ENCODE data around the gene LGALS14. TPM values are rescaled to one million over a fixed set of nuclear protein-coding genes. Genes with fewer than 3 reads are reported as not detected.
"Not testable (repeated sequence)": the region's sequence is repeated elsewhere in the genome, so short reads cannot be mapped to it uniquely, and the experiment has no call there.

The LGALS14 gene, protein sequence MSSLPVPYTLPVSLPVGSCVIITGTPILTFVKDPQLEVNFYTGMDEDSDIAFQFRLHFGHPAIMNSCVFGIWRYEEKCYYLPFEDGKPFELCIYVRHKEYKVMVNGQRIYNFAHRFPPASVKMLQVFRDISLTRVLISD
- total RNA-seq = not detected in 2 replicates

DNA sequence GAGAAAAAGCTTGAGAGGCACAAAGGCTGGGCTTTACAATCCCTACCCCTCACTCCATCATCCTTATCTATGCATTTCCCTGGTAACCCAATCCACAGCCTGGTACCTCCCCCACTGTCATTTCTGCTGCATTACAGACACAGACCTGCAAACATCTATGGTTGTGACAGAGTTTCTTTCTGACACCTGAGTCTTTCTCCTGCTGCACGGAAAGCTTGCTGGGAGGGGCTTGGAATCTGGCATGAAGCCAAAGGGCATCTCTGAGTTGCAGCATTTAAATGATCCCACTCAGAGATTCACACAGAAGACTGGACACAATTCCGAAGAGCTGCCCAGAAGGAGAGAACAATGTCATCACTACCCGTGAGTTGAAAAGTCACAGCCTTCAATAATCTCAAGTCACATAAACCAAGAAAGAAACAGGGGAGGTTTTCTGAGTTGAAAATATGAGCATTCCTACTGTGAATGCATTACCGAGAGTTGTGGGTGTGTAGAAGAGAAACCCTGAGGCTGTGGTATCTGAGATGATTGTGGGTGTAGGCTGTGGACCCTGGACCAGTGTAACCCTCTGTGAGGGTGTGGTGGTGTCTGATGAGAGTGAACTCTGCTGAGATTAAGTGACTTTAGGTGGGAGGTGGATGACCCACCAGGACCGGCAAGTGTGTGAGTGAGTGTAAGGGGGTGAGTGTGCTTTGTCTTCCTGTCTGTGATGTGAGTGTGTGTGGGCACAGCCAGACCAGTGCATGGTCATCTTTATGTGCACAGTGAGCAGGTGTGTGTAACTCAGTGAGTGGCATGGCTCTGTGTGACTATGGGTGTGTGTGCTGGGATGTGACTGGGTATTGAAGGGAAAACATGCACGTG, at the start of gene LGALS14:
TSS of gene LGALS14 (plus strand) at position 301 of the 864 bp plus-strand sequence. CDS start at position 349, 48 bp downstream.
- no peak for DNase-seq (ENCODE audit: low read depth)
- no peak within 1 kb of the TSS for H3K4me3 ChIP-seq (ENCODE audit: low read depth, low read length)
- TF ChIP-seq, protein P1, sequence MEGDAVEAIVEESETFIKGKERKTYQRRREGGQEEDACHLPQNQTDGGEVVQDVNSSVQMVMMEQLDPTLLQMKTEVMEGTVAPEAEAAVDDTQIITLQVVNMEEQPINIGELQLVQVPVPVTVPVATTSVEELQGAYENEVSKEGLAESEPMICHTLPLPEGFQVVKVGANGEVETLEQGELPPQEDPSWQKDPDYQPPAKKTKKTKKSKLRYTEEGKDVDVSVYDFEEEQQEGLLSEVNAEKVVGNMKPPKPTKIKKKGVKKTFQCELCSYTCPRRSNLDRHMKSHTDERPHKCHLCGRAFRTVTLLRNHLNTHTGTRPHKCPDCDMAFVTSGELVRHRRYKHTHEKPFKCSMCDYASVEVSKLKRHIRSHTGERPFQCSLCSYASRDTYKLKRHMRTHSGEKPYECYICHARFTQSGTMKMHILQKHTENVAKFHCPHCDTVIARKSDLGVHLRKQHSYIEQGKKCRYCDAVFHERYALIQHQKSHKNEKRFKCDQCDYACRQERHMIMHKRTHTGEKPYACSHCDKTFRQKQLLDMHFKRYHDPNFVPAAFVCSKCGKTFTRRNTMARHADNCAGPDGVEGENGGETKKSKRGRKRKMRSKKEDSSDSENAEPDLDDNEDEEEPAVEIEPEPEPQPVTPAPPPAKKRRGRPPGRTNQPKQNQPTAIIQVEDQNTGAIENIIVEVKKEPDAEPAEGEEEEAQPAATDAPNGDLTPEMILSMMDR (IDR thresholded peaks at IDR 0.05; ENCODE audit: insufficient read depth, low read depth, low read length) = no peak

DNA sequence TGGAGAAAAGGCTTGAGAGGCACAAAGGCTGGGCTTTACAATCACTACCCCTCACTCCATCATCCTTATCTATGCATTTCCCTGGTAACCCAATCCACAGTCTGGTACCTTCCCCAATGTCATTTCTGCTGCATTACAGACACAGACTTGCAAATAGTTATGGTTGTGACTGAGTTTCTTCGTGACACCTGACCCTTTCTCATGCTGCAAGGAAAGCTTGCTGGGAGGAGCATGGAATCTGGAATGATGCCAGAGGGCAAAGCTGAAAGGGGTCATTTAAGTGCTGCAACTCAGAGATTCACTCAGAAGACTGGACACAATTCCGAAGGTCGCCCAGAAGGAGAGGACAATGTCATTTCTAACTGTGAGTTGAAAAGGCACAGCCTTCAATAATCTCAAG, 48.7 kb upstream of the LGALS14 start, which contains the start of gene LGALS16:
TSS of gene LGALS16 (plus strand) at position 301 of the 400 bp plus-strand sequence. CDS start at position 350, 49 bp downstream.
- H3K4me3 ChIP-seq (ENCODE audit: low read depth, low read length) = no peak within 1 kb of the TSS
- TF ChIP-seq, protein P1 (IDR thresholded peaks at IDR 0.05; ENCODE audit: insufficient read depth, low read depth, low read length) = no peak
- DNase-seq (ENCODE audit: low read depth) = no peak

DNA sequence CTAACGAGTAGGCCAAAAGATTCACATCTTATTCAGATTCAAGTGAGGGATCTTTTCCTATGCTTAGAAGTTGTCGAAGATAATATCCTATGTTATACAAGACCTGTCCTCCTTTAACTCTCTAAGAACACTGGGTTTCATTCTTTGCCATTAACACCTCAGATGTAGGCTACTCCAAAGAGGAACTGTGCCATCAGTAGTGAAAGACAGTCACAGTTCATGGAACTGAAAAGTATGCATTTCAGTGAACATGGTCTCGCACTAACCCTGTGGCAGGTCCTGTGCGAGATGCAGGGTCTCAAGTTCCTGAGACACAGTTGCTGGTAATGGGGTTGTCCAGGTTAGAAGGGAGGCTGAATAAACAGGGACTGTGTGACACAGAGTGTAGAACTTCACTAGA, 44.5 kb upstream of the LGALS14 start:
- DNase-seq (ENCODE audit: low read depth) = no peak
- H3K4me3 ChIP-seq (ENCODE audit: low read depth, low read length) = no peak overlapping the region
- TF ChIP-seq, protein P1 (IDR thresholded peaks at IDR 0.05; ENCODE audit: insufficient read depth, low read depth, low read length) = no peak

DNA sequence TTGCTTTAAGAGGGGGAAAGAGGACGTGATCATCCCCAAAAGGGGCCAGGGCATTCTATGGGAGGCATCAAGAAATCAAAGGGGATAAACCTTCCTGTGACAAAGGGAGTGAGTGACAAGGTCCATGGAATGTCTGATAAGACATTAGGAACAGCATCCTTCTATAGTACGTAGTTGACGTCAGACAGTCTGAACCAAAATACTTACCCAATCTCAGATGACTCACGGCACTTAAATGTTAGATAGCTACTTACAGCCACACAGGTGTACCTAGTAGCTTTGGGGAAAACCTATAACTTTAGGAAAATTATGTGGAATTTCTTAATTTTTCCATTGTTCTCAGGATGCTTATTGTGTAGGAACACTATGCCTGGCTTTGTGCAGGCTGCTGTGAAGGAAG, 43.6 kb upstream of the LGALS14 start:
- TF ChIP-seq, protein P1 (IDR thresholded peaks at IDR 0.05; ENCODE audit: insufficient read depth, low read depth, low read length) = no peak
- no peak overlapping the region for H3K4me3 ChIP-seq (ENCODE audit: low read depth, low read length)
- DNase-seq (ENCODE audit: low read depth) = no peak

DNA sequence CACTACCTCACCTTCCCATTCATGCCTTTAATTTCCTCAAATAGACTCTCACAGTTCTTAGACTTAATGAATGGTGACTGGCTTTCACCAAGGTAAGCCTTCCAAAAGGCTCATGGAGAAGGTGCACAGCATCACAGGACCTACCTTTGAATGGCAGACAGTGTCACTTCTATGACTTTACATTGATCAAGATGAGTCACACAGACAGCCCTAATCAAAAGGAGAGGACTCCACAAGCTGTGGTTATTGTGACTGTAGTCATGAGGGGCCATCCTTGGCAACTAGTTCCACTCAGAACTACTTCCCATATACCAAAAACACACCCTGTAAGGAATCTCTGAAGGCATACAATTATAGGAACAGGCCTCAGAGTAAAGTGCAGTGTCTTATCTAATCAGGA, 42.7 kb upstream of the LGALS14 start:
- no peak for DNase-seq (ENCODE audit: low read depth)
- TF ChIP-seq, protein P1 (IDR thresholded peaks at IDR 0.05; ENCODE audit: insufficient read depth, low read depth, low read length) = no peak
- no peak overlapping the region for H3K4me3 ChIP-seq (ENCODE audit: low read depth, low read length)

DNA sequence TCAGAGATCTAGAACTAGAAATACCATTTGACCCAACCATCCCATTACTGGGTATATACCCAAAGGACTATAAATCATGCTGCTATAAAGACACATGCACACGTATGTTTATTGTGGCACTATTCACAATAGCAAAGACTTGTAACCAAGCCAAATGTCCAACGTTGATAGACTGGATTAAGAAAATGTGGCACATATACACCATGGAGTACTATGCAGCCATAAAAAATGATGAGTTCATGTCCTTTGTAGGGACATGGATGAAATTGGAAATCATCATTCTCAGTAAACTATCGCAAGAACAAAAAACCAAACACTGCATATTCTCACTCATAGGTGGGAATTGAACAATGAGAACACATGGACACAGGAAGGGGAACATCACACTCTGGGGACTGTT, 34.4 kb upstream of the LGALS14 start:
- not testable (repeated sequence) for H3K4me3 ChIP-seq (ENCODE audit: low read depth, low read length); DNase-seq (ENCODE audit: low read depth)

DNA sequence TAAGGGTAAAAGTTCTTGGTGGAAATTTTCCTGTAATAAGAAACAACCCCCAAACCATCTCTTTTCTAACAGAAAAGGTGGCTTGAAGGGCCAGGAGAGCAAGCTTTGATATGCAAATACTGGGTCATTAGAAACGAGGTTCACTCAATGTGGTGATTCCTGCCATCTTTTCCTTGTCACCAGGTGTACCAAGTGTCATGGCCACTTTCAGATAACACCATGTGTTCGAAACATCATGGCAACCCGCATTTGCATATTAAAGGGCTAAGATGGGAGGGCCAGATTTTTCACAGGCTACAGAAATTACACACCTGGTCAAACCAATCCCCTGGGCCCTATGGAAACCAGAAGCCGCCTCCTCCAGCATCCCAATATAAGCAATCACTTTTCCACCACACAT, 33.3 kb upstream of the LGALS14 start:
- TF ChIP-seq, protein P1 (IDR thresholded peaks at IDR 0.05; ENCODE audit: insufficient read depth, low read depth, low read length) = no peak
- H3K4me3 ChIP-seq (ENCODE audit: low read depth, low read length) = no peak overlapping the region
- DNase-seq (ENCODE audit: low read depth) = no peak
